Measurements from ENCODE around the gene LATS2.

LATS2 gene

GRCh38 chr13:21013682-21014038 is 47.7 kb downstream of the LATS2 start:
- no peak for TF ChIP-seq CTCF (conservative IDR thresholded peaks at IDR 0.05; ENCODE audit: low read depth, low read length)
- H3K4me3 ChIP-seq (ENCODE audit: low read depth, low read length): no peak overlapping the region
- no peak for DNase-seq (ENCODE audit: low read depth)

- DNase-seq (ENCODE audit: low read depth): peak; percentile 44
- H3K4me3 ChIP-seq (ENCODE audit: low read depth, low read length): no peak overlapping the region
- TF ChIP-seq CTCF (conservative IDR thresholded peaks at IDR 0.05; ENCODE audit: low read depth, low read length): no peak
Measured at GRCh38 chr13:21012841-21013681, 48.3 kb downstream of the LATS2 start.

GRCh38 chr13:21012211-21012610 is 49.2 kb downstream of the LATS2 start:
- no peak overlapping the region for H3K4me3 ChIP-seq (ENCODE audit: low read depth, low read length)
- peak; percentile 43 for DNase-seq (ENCODE audit: low read depth)
- TF ChIP-seq CTCF (conservative IDR thresholded peaks at IDR 0.05; ENCODE audit: low read depth, low read length): no peak

- DNase-seq (ENCODE audit: low read depth): peak; percentile 54
- no peak overlapping the region for H3K4me3 ChIP-seq (ENCODE audit: low read depth, low read length)
- TF ChIP-seq CTCF (conservative IDR thresholded peaks at IDR 0.05; ENCODE audit: low read depth, low read length): no peak
Measured at GRCh38 chr13:21011378-21011777, 50.0 kb downstream of the LATS2 start.

GRCh38 chr13:21010621-21011020 is 50.8 kb downstream of the LATS2 start:
- TF ChIP-seq CTCF (conservative IDR thresholded peaks at IDR 0.05; ENCODE audit: low read depth, low read length): no peak
- DNase-seq (ENCODE audit: low read depth): peak; percentile 55
- no peak overlapping the region for H3K4me3 ChIP-seq (ENCODE audit: low read depth, low read length)

GRCh38 chr13:21009036-21009435 is 52.4 kb downstream of the LATS2 start:
- DNase-seq (ENCODE audit: low read depth): no peak
- H3K4me3 ChIP-seq (ENCODE audit: low read depth, low read length): no peak overlapping the region
- no peak for TF ChIP-seq CTCF (conservative IDR thresholded peaks at IDR 0.05; ENCODE audit: low read depth, low read length)

GRCh38 chr13:21008026-21008425 is 53.4 kb downstream of the LATS2 start:
- no peak for DNase-seq (ENCODE audit: low read depth)
- no peak for TF ChIP-seq CTCF (conservative IDR thresholded peaks at IDR 0.05; ENCODE audit: low read depth, low read length)

More at GRCh38 chr13:21008026-21008425, 53.4 kb downstream of the LATS2 start:
- H3K4me3 ChIP-seq (ENCODE audit: low read depth, low read length): no peak overlapping the region
